ENCODE data around the gene STK31.
A peak's percentile ranks its signal among the peaks of the same experiment; 100 is the strongest.
"Not testable (repeated sequence)": the region's sequence is repeated elsewhere in the genome, so short reads cannot be mapped to it uniquely, and the experiment has no call there.

Gene STK31

GRCh38 chr7:23714579-23714978 is 4.6 kb downstream of the STK31 start:
- DNase-seq: no peak

GRCh38 chr7:23715099-23715498 is 5.1 kb downstream of the STK31 start:
- no peak for DNase-seq

GRCh38 chr7:23717788-23718187 is 7.8 kb downstream of the STK31 start:
- DNase-seq: no peak

- DNase-seq: no peak
Measured at GRCh38 chr7:23721456-23721855, 11.4 kb downstream of the STK31 start.

GRCh38 chr7:23722587-23723216 is 12.7 kb downstream of the STK31 start:
- DNase-seq: not testable (repeated sequence)

- DNase-seq: not testable (repeated sequence)
Measured at GRCh38 chr7:23724113-23724512, 14.1 kb downstream of the STK31 start.

- no peak for DNase-seq
Measured at GRCh38 chr7:23742051-23742450, 32.0 kb downstream of the STK31 start.

- no peak for DNase-seq
Measured at GRCh38 chr7:23743226-23743625, 33.2 kb downstream of the STK31 start.

- no peak for DNase-seq
Measured at GRCh38 chr7:23746629-23747028, 36.6 kb downstream of the STK31 start.

- DNase-seq: no peak
Measured at GRCh38 chr7:23751852-23752251, 41.8 kb downstream of the STK31 start.

GRCh38 chr7:23758839-23759238 is 48.8 kb downstream of the STK31 start:
- not testable (repeated sequence) for DNase-seq

GRCh38 chr7:23759671-23760391 is 49.8 kb downstream of the STK31 start:
- no peak for DNase-seq

- no peak for DNase-seq
Measured at GRCh38 chr7:23765943-23766342, 55.9 kb downstream of the STK31 start.

- no peak for DNase-seq
Measured at GRCh38 chr7:23767514-23767913, 57.5 kb downstream of the STK31 start.

GRCh38 chr7:23768022-23768421 is 58.0 kb downstream of the STK31 start:
- DNase-seq: peak; percentile 11

GRCh38 chr7:23779185-23779800 is 69.3 kb downstream of the STK31 start:
- not testable (repeated sequence) for DNase-seq

GRCh38 chr7:23783115-23783514 is 73.1 kb downstream of the STK31 start:
- DNase-seq: no peak

- no peak for DNase-seq
Measured at GRCh38 chr7:23787272-23787671, 77.3 kb downstream of the STK31 start.

GRCh38 chr7:23788843-23789242 is 78.8 kb downstream of the STK31 start:
- no peak for DNase-seq

- peak; percentile 26 for DNase-seq
Measured at GRCh38 chr7:23791721-23792120, 81.7 kb downstream of the STK31 start.

- no peak for DNase-seq
Measured at GRCh38 chr7:23802720-23803397, 92.8 kb downstream of the STK31 start.

- DNase-seq: no peak
Measured at GRCh38 chr7:23804707-23805106, 94.7 kb downstream of the STK31 start.

GRCh38 chr7:23808421-23808820 is 98.4 kb downstream of the STK31 start:
- no peak for DNase-seq

- no peak for DNase-seq
Measured at GRCh38 chr7:23810099-23810498, 100.1 kb downstream of the STK31 start.

All from NCI-H526 treated with DMSO at 0.1 percent for 48 hours (cell line).